ENCODE data around the gene PPP1CA. TPM values are rescaled to one million over a fixed set of nuclear protein-coding genes. Genes with fewer than 3 reads are reported as not detected.

Gene PPP1CA
- total and polyA plus RNA-seq, 2 donors (not counting 1 experiment from before 2014, with no cell fraction given) = 104 to 135 TPM

DNA sequence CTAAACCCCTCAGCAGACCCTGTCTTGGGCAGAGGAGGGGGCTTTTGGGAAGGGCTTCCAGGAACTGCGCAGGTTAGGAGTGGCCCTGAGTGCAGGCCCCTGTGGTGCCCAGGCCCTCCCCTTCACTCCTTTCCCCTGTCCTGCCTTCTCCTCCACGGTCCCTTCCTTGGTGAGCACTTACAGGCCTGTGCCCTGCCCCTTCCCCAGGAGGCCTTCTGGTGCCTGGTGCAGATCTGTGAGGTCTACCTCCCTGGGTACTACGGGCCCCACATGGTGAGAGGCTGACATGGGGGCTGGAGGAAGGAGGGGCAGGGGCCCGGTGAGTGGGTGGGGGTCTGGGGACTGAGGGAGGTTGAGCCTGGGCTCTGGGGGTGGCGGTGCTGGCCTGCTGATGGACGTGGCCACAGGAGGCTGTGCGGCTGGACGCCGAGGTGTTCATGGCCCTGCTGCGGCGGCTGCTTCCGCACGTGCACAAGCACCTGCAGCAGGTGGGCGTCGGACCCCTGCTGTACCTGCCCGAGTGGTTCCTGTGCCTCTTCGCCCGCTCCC is 4.8 kb upstream of the PPP1CA start:
- no peak overlapping the region for H3K27ac ChIP-seq (ENCODE audit: insufficient read depth, low read length)
- no peak overlapping the region for H3K9ac ChIP-seq (ENCODE audit: insufficient read depth, low read length)
- no peaks in the 10 kb centered on the region for H4K20me1 ChIP-seq (ENCODE audit: control insufficient read depth, extremely low read depth, insufficient read depth, low read length)
- H3K27me3 ChIP-seq (ENCODE audit: control insufficient read depth, insufficient read depth, low read length) = peaks cover 16% of the 10 kb centered on the region
- no peaks in the 10 kb centered on the region for H3K36me3 ChIP-seq (ENCODE audit: control insufficient read depth, insufficient read depth, low read length)
- H3K79me2 ChIP-seq (ENCODE audit: control insufficient read depth, insufficient read depth, low read length) = no peaks in the 10 kb centered on the region
- H3K4me3 ChIP-seq (replicated peaks in 1 of 4; ENCODE audit: control extremely low read depth in 1 of 4, insufficient read depth in 1 of 4, low read depth in 3 of 4, low read length in 4 of 4) = no peak overlapping the region
- TF ChIP-seq, protein P1, sequence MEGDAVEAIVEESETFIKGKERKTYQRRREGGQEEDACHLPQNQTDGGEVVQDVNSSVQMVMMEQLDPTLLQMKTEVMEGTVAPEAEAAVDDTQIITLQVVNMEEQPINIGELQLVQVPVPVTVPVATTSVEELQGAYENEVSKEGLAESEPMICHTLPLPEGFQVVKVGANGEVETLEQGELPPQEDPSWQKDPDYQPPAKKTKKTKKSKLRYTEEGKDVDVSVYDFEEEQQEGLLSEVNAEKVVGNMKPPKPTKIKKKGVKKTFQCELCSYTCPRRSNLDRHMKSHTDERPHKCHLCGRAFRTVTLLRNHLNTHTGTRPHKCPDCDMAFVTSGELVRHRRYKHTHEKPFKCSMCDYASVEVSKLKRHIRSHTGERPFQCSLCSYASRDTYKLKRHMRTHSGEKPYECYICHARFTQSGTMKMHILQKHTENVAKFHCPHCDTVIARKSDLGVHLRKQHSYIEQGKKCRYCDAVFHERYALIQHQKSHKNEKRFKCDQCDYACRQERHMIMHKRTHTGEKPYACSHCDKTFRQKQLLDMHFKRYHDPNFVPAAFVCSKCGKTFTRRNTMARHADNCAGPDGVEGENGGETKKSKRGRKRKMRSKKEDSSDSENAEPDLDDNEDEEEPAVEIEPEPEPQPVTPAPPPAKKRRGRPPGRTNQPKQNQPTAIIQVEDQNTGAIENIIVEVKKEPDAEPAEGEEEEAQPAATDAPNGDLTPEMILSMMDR (conservative IDR thresholded peaks at IDR 0.05 in 1 of 2, IDR thresholded peaks at IDR 0.05 in 1 of 2; ENCODE audit: low read depth in 1 of 2, low read length in 2 of 2) = no peak
- TF ChIP-seq EZH2 (IDR thresholded peaks at IDR 0.05; ENCODE audit: low read length, missing control alignments) = no peak
- DNase-seq (ENCODE audit: low read depth in 2 of 2) = no peak
- no peak overlapping the region for H2AFZ ChIP-seq (ENCODE audit: low read length)
- H3K4me2 ChIP-seq (ENCODE audit: extremely low read depth, insufficient read depth, low read length) = no peak overlapping the region
- H3K9me3 ChIP-seq (ENCODE audit: control insufficient read depth, insufficient read depth, low read depth, low read length) = no peaks in the 10 kb centered on the region
- H3K4me1 ChIP-seq (ENCODE audit: control insufficient read depth, extremely low read depth, insufficient read depth, low read length) = no peaks in the 10 kb centered on the region

GRCh38 chr11:67405688-67406339 is 4.2 kb upstream of the PPP1CA start:
- H3K9ac ChIP-seq (ENCODE audit: insufficient read depth, low read length) = no peak overlapping the region
- no peak for DNase-seq (ENCODE audit: low read depth in 2 of 2)
- no peaks in the 10 kb centered on the region for H3K4me1 ChIP-seq (ENCODE audit: control insufficient read depth, extremely low read depth, insufficient read depth, low read length)
- TF ChIP-seq EZH2 (IDR thresholded peaks at IDR 0.05; ENCODE audit: low read length, missing control alignments) = no peak
- TF ChIP-seq, protein P1 (conservative IDR thresholded peaks at IDR 0.05 in 1 of 2, IDR thresholded peaks at IDR 0.05 in 1 of 2; ENCODE audit: low read depth in 1 of 2, low read length in 2 of 2) = no peak
- no peak overlapping the region for H3K27ac ChIP-seq (ENCODE audit: insufficient read depth, low read length)
- H3K4me3 ChIP-seq (replicated peaks in 1 of 4; ENCODE audit: control extremely low read depth in 1 of 4, insufficient read depth in 1 of 4, low read depth in 3 of 4, low read length in 4 of 4) = no peak overlapping the region
- H3K79me2 ChIP-seq (ENCODE audit: control insufficient read depth, insufficient read depth, low read length) = peaks cover 5% of the 10 kb centered on the region
- H4K20me1 ChIP-seq (ENCODE audit: control insufficient read depth, extremely low read depth, insufficient read depth, low read length) = no peaks in the 10 kb centered on the region
- peaks cover 12% of the 10 kb centered on the region for H3K27me3 ChIP-seq (ENCODE audit: control insufficient read depth, insufficient read depth, low read length)
- no peak overlapping the region for H3K4me2 ChIP-seq (ENCODE audit: extremely low read depth, insufficient read depth, low read length)
- no peak overlapping the region for H2AFZ ChIP-seq (ENCODE audit: low read length)
- H3K36me3 ChIP-seq (ENCODE audit: control insufficient read depth, insufficient read depth, low read length) = no peaks in the 10 kb centered on the region
- no peaks in the 10 kb centered on the region for H3K9me3 ChIP-seq (ENCODE audit: control insufficient read depth, insufficient read depth, low read depth, low read length)

DNA sequence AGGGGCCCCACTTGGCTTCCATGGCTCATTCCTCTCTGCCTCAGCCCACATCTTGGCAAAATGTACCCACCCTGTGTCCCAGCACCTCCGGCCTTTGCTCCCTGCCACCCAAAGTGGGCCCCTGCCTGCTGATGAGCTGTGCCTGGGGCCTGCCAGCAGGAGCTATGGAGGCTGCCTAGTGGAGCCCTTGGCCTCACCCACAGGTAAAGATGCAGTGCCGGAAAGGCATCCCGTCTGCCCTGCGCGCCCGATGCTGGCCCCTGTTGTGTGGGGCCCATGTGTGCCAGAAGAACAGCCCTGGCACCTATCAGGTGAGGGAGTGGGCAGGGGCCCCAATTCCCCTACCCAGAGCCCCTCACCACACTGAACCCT is 3.5 kb upstream of the PPP1CA start:
- H3K4me3 ChIP-seq (replicated peaks in 1 of 4; ENCODE audit: control extremely low read depth in 1 of 4, insufficient read depth in 1 of 4, low read depth in 3 of 4, low read length in 4 of 4) = no peak overlapping the region
- no peak overlapping the region for H3K9ac ChIP-seq (ENCODE audit: insufficient read depth, low read length)
- H3K27me3 ChIP-seq (ENCODE audit: control insufficient read depth, insufficient read depth, low read length) = peaks cover 6% of the 10 kb centered on the region
- peaks cover 4% of the 10 kb centered on the region for H3K4me1 ChIP-seq (ENCODE audit: control insufficient read depth, extremely low read depth, insufficient read depth, low read length)
- no peak for DNase-seq (ENCODE audit: low read depth in 2 of 2)
- H2AFZ ChIP-seq (ENCODE audit: low read length) = no peak overlapping the region
- no peaks in the 10 kb centered on the region for H3K36me3 ChIP-seq (ENCODE audit: control insufficient read depth, insufficient read depth, low read length)
- TF ChIP-seq, protein P1 (conservative IDR thresholded peaks at IDR 0.05 in 1 of 2, IDR thresholded peaks at IDR 0.05 in 1 of 2; ENCODE audit: low read depth in 1 of 2, low read length in 2 of 2) = no peak
- TF ChIP-seq EZH2 (IDR thresholded peaks at IDR 0.05; ENCODE audit: low read length, missing control alignments) = no peak
- H3K27ac ChIP-seq (ENCODE audit: insufficient read depth, low read length) = no peak overlapping the region
- no peak overlapping the region for H3K4me2 ChIP-seq (ENCODE audit: extremely low read depth, insufficient read depth, low read length)
- peaks cover 12% of the 10 kb centered on the region for H3K79me2 ChIP-seq (ENCODE audit: control insufficient read depth, insufficient read depth, low read length)
- no peaks in the 10 kb centered on the region for H4K20me1 ChIP-seq (ENCODE audit: control insufficient read depth, extremely low read depth, insufficient read depth, low read length)
- H3K9me3 ChIP-seq (ENCODE audit: control insufficient read depth, insufficient read depth, low read depth, low read length) = no peaks in the 10 kb centered on the region

Data from fibroblast of lung (primary cell).